ENCODE data around the gene TRIO.

DNA sequence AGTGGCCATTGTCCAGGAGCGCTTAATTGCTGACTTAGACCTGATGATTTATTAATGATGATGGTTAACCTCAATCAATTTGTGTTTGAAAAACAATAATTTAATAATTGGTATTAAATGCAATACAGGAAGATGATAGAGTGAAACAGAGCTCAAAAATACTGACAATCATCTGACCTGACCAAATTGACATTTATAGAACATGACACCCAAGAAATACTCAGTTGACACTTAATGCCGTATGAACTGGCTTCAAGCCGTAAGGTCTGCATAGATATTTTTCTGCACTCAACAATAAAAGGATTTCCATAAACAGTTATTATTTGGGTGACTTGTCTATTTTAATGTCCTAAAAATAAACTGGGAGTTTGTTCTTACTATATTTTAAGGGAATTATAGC, 159.2 kb downstream of the TRIO start:
- TF ChIP-seq, protein P1, sequence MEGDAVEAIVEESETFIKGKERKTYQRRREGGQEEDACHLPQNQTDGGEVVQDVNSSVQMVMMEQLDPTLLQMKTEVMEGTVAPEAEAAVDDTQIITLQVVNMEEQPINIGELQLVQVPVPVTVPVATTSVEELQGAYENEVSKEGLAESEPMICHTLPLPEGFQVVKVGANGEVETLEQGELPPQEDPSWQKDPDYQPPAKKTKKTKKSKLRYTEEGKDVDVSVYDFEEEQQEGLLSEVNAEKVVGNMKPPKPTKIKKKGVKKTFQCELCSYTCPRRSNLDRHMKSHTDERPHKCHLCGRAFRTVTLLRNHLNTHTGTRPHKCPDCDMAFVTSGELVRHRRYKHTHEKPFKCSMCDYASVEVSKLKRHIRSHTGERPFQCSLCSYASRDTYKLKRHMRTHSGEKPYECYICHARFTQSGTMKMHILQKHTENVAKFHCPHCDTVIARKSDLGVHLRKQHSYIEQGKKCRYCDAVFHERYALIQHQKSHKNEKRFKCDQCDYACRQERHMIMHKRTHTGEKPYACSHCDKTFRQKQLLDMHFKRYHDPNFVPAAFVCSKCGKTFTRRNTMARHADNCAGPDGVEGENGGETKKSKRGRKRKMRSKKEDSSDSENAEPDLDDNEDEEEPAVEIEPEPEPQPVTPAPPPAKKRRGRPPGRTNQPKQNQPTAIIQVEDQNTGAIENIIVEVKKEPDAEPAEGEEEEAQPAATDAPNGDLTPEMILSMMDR (IDR thresholded peaks at IDR 0.05; ENCODE audit: low read length): no peak
- no peak for TF ChIP-seq EZH2 (optimal IDR thresholded peaks at IDR 0.05; ENCODE audit: low read depth, low read length)
- no peak for TF ChIP-seq EZH2phosphoT487 (IDR thresholded peaks at IDR 0.05; ENCODE audit: low read length)
